SK-N-MC (cell line): ENCODE data around the gene SHC3.

Experiments used
- DNase-seq: peaks from one replicate; pipeline ENCODE4 v3.0.0-alpha.2; 2011; ENCODE audit warnings: low read depth, low spot score
- H3K27ac ChIP-seq: fragments of 200-600 bp; sonication (generic); 2 replicates; pipeline ENCODE4 v1.5.1; 2016; ENCODE audit warnings: mixed run types
- H3K36me3 ChIP-seq: fragments of 200-600 bp; sonication (generic); 2 replicates; pipeline ENCODE4 v1.6.1; 2017; ENCODE audit warnings: antibody characterized with exemption, low read length, mixed read lengths; ENCODE audit not compliant: insufficient read depth
- H3K4me3 ChIP-seq: fragments of 200-600 bp; sonication (generic); 2 replicates; pipeline ENCODE4 v1.5.1; 2016
- H3K9ac ChIP-seq: fragments of 200-600 bp; sonication (generic); 2 replicates; pipeline ENCODE4 v1.8.0; 2017; ENCODE audit warnings: mixed run types, mixed read lengths; ENCODE audit not compliant: insufficient read length
- H3K9me3 ChIP-seq: fragments of 200-600 bp; sonication (generic); 2 replicates; pipeline ENCODE4 v1.6.1; 2017; ENCODE audit warnings: low read depth, mild to moderate bottlenecking, antibody characterized with exemption, low read length, moderate library complexity, mixed read lengths
- EZH2 ChIP-seq: fragments of 200-600 bp; sonication (generic); IDR thresholded peaks from one replicate; pipeline ENCODE4 v1.6.1; 2017; ENCODE audit warnings: antibody characterized with exemption
- FOXP2 ChIP-seq: optimal IDR thresholded peaks from 2 replicates; pipeline ENCODE3; 2011; ENCODE audit warnings: mild to moderate bottlenecking, moderate library complexity; ENCODE audit not compliant: insufficient read depth; ENCODE audit errors: extremely low read length, control extremely low read depth
- POLR2AphosphoS5 ChIP-seq: IDR thresholded peaks from 2 replicates; pipeline ENCODE4 v1.6.1; 2012; ENCODE audit warnings: mild to moderate bottlenecking, low read depth, low read length, borderline replicate concordance

Gene SHC3

DNA sequence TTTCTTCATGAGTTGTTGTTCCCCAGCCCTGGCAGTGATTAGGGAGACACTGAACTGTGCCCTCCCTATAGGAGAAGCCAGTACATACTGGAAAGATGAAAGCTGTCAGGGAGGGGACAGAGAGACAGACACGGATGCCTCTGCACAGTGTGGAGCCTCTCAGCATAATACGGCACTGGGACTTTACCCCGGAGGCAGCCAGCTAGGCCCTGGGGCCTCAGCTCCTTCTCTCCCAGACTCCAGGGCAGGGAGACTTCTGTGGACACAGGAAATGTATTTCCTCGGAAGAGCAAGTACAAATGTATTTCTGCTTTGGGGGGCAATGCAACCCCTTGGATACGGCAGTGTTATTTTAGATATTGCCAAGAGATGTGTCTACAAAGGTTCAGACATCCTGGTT lies 125.3 kb downstream of the SHC3 start:
- Histone ChIP-seq H3K9me3 (no peaks in the 10 kb centered on the region), H3K4me3 (no peak overlapping the region), H3K27ac (no peak overlapping the region), H3K9ac (no peak overlapping the region), H3K36me3 (no peaks in the 10 kb centered on the region)
- DNase-seq, result no peak
- TF ChIP-seq POLR2AphosphoS5 (no peak), EZH2 (no peak), FOXP2 (no peak)

DNA sequence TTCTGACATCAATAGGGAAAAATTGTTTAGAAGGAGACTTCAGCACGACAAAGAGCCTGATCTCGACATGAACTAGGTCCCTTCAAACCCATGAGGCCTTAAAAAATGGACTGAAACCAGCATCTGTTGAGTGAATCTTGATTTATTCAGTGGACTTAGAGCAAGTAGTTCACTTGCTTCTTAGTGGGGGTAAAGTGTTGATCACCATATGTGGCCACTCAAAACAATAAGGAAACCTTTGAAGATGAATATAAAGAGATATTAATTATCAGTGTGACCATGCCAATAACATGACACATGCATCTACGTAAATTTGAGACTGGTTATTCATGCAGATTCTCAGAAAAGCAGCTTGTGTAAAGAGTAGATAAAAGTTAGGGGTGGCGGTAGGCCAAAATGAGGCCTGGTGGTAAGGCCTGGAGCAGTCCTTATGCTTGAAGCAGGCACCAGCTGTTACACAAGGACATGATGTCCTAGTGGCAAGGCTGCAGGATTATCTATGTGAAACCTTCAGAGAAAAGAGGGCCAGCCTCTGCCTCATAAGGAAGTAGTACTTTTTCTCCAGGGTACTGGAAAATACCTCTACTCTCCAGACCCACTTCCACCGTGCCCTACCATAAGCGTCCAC lies 126.0 kb downstream of the SHC3 start:
- H3K9me3 ChIP-seq, result no peaks in the 10 kb centered on the region
- H3K36me3 ChIP-seq, result no peaks in the 10 kb centered on the region
- no peak overlapping the region for H3K9ac ChIP-seq
- no peak for DNase-seq
- no peak overlapping the region for H3K4me3 ChIP-seq
- TF ChIP-seq POLR2AphosphoS5 (no peak), FOXP2 (no peak), EZH2 (no peak)
- H3K27ac ChIP-seq, result no peak overlapping the region

DNA sequence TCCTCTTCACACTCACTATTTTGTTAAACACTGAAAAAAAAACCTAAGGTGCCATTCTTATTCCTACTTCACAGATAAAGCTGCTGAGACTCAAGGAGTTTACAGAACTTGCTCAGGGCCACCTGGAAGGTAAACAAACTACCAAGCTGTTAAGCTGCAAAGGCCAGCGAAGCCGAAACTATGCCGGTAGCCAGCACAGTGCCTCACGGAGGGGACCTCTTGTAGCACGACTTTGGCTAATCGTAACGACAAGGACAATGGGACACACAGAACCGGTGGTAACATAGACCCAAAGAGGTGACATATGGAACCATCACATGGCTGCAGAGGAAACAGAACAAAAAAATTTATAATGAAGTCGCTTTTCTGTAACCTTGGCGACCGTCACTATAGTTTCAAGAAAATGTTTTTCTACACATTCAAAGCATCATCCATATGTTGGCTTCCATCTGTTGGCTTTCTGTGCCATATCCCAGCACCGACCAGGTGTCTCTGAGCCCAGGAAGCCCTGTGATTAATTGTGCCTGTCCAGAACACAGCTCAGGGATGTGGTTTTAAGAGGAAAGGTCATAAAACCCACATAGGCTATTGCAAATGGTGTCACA lies 127.1 kb downstream of the SHC3 start:
- no peak for DNase-seq
- H3K4me3 ChIP-seq, result no peak overlapping the region
- no peaks in the 10 kb centered on the region for H3K36me3 ChIP-seq
- H3K9me3 ChIP-seq, result no peaks in the 10 kb centered on the region
- TF ChIP-seq FOXP2, result no peak
- no peak for TF ChIP-seq EZH2
- no peak for TF ChIP-seq POLR2AphosphoS5
- H3K9ac ChIP-seq, result no peak overlapping the region
- no peak overlapping the region for H3K27ac ChIP-seq

DNA sequence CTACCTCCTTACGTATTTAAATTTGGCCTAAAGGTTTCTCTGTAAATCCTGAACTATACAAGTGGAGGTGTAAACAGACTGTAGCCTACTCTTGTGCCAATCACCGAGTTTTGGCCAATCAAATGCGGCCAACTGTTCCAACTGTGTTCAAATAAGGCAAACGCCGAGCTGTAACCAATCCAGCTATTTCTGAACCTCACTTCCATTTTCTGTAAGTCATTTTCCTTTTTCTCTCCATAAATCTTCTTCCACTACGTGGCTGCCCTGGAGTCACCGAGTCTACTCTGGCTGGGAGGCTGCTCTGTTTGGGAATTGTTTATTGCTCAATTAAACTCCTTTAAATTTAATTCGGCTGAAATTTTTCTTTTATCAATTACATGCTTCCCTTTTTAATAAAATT lies 129.0 kb downstream of the SHC3 start:
- Histone ChIP-seq H3K9ac (no peak overlapping the region), H3K36me3 (no peaks in the 10 kb centered on the region), H3K9me3 (no peaks in the 10 kb centered on the region), H3K4me3 (no peak overlapping the region), H3K27ac (no peak overlapping the region)
- no peak for DNase-seq
- TF ChIP-seq EZH2, result no peak
- TF ChIP-seq POLR2AphosphoS5, result no peak
- no peak for TF ChIP-seq FOXP2

DNA sequence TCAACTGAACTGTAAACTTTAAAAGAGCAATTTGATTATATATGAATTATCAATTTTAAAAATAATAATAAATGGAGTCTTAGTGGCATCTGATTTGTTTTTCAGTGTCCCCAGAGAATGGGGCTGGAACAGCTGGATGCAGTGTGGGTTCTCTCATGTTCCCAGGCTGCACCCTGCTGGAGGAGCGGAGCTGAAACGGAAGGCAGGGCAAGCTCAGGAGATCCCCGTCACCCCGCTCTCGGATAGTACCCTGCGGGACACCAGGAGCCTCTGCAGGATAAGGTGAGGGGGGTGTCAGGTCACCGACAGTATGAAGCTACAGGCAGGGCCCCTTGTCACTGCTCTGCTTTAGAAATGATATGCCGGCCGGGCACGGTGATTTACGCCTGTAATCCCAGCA lies 130.0 kb downstream of the SHC3 start:
- Histone ChIP-seq H3K27ac (no peak overlapping the region), H3K9me3 (no peaks in the 10 kb centered on the region), H3K9ac (no peak overlapping the region), H3K36me3 (no peaks in the 10 kb centered on the region), H3K4me3 (no peak overlapping the region)
- no peak for TF ChIP-seq POLR2AphosphoS5
- TF ChIP-seq EZH2, result no peak
- no peak for TF ChIP-seq FOXP2
- DNase-seq, result no peak

DNA sequence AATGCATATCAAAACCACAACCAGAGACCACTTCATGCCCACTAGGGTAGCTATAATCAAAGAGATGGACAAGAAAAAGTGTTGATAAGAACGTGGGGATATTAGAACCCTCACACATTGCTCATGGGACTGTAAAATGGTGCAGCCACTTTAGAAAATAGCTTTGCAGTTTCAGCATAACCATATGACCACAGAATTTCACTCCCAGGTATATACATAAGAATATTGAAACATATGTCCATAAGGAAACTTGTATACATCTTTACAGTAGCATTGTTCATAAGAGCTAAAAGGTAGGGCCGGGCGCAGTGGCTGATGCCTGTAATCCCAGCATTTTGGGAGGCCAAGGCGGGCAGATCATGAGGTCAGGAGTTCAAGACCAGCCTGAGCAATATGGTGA lies 131.0 kb downstream of the SHC3 start:
- TF ChIP-seq EZH2 (no peak), POLR2AphosphoS5 (no peak), FOXP2 (no peak)
- H3K9me3 ChIP-seq, result no peaks in the 10 kb centered on the region
- no peak overlapping the region for H3K4me3 ChIP-seq
- H3K27ac ChIP-seq, result no peak overlapping the region
- H3K36me3 ChIP-seq, result no peaks in the 10 kb centered on the region
- DNase-seq, result no peak
- H3K9ac ChIP-seq, result no peak overlapping the region

DNA sequence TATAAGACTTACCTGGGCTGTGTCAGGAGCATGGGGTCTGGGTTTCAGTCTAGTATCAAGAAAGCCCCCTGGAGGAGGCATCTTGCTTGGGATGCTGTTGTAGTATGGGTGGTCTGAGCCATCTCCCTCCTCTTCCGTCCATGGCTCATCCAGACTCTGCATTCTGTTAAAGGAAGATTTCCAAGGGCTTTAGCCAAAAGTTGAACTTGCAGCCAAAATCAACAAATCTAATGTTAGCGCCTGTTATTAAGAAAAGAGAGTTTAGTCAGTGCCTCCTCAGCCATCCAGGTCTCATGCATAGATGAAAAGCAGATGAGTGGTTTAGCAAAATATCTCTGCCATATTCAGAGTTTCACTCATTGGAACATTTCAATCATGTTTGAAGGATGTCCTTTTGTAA lies 131.8 kb downstream of the SHC3 start:
- DNase-seq, result no peak
- Histone ChIP-seq H3K9ac (no peak overlapping the region), H3K36me3 (no peaks in the 10 kb centered on the region), H3K27ac (no peak overlapping the region), H3K9me3 (no peaks in the 10 kb centered on the region), H3K4me3 (no peak overlapping the region)
- no peak for TF ChIP-seq POLR2AphosphoS5
- TF ChIP-seq FOXP2, result no peak
- TF ChIP-seq EZH2, result no peak

DNA sequence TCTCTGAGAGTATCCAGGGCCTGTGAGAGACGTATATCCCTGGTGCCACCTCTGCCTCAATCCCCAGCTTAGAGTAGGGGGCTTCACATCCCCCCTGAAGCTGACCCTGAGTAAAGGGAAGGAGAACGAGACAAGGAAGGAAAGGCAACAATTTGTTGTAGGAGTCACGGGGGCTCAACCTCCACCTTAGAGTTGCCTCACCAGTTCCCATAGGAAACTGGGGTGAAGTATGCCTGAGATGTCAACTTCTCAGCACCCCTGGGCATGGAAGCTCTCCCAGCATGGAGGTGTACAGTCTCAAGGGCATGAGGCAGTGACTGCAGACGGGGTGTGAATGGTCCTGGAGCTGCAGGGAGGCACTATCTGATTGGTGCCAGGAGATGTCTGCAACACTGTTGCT lies 133.7 kb downstream of the SHC3 start:
- no peak for DNase-seq
- TF ChIP-seq FOXP2 (no peak), POLR2AphosphoS5 (no peak), EZH2 (no peak)
- H3K9ac ChIP-seq, result no peak overlapping the region
- no peak overlapping the region for H3K4me3 ChIP-seq
- no peaks in the 10 kb centered on the region for H3K9me3 ChIP-seq
- no peak overlapping the region for H3K27ac ChIP-seq
- H3K36me3 ChIP-seq, result no peaks in the 10 kb centered on the region

DNA sequence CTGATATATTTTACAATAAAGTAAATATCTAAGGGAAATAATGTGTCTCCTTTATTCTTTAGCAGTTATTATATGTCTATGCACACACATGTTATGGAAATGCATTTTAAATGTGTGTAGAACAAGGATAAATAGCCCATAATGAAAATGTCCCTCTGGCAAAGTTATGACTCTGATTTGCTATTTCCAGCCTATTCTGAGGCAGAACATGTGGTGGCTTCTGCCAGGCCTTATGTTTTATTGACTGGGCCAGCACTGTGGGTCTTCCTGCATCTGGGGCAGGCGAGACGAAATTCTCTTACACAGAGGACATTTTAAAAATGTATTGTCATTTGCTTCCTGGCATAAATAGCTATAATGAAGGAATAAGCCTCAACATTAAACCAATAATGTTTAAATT lies 134.5 kb downstream of the SHC3 start:
- Histone ChIP-seq H3K27ac (no peak overlapping the region), H3K9ac (no peak overlapping the region)

More for the DNA sequence above, 134.5 kb downstream of the SHC3 start:
- no peaks in the 10 kb centered on the region for H3K36me3 ChIP-seq
- no peaks in the 10 kb centered on the region for H3K9me3 ChIP-seq
- no peak for DNase-seq
- H3K4me3 ChIP-seq, result no peak overlapping the region
- TF ChIP-seq FOXP2 (no peak), EZH2 (no peak), POLR2AphosphoS5 (no peak)
